Activated naive CD8-positive, alpha-beta T cell (primary cell): ENCODE measurements around the gene NPIPB4.
"Not testable (repeated sequence)": the region's sequence is repeated elsewhere in the genome, so short reads cannot be mapped to it uniquely, and the experiment has no call there.

Experiments
- H3K27ac Mint-ChIP-seq: one replicate; pipeline ENCODE4 v1.8.0; 2021; ENCODE audit warnings: mixed read lengths
- H3K27me3 Mint-ChIP-seq: one replicate; pipeline ENCODE4 v1.8.0; 2021; ENCODE audit warnings: mixed read lengths
- H3K36me3 Mint-ChIP-seq: one replicate; pipeline ENCODE4 v1.8.0; 2021; ENCODE audit warnings: mixed read lengths
- H3K4me1 Mint-ChIP-seq: one replicate; pipeline ENCODE4 v1.8.0; 2021; ENCODE audit warnings: low read depth, mixed read lengths
- H3K4me3 Mint-ChIP-seq: one replicate; pipeline ENCODE4 v1.8.0; 2021; ENCODE audit warnings: mild to moderate bottlenecking, mixed read lengths
- H3K9me3 Mint-ChIP-seq: one replicate; pipeline ENCODE4 v1.8.0; 2021; ENCODE audit warnings: low read depth, mixed read lengths

NPIPB4 gene

DNA sequence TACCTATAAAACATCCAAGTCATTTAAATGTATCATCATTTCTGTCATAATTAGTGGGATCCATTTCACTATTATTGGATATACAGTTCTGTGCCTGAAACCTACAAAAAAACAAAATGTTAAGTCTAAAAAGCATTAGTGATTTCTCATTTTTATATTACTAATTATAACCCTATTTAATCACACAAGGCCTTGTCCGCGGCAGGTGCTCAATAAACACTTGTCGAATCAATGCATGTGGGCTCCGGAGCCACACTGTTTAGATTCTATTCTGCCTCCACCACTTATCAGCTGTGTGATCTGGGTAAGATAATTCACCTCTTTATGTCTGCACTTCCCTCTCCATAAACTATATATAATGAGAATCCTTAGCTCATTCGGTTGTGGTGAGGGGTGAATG is at the start of gene NPIPB4:
Gene NPIPB4, minus strand, starts transcription at position 101 of the 400 bp plus-strand sequence. CDS start 378 bp downstream, outside the sequence.
- H3K27me3 Mint-ChIP-seq, H3K9me3 Mint-ChIP-seq, H3K4me3 Mint-ChIP-seq: not testable (repeated sequence)

DNA sequence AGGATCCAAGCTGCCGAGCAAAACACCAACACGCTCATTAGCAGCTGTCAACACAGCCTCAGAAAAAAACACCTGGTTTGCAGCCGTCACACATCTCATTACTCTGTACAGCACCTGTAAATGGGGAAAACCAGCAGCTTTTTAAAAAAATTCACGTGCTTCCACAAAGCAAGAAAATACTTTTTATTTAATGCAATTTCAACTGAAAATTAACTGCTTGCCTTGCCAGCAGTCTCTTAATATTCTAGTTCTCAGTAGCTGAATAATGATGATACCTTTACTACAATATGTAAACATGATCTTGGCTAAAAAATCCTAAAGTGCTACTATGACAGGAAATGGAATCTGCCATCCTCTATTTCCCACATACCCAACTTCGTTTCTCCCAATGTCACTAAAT is 41.4 kb upstream of the NPIPB4 start:
- H3K36me3 Mint-ChIP-seq, H3K9me3 Mint-ChIP-seq, H3K27ac Mint-ChIP-seq, H3K4me3 Mint-ChIP-seq, H3K4me1 Mint-ChIP-seq, H3K27me3 Mint-ChIP-seq: not testable (repeated sequence)

More for the DNA sequence above, at the start of gene NPIPB4:
- H3K36me3 Mint-ChIP-seq, H3K4me1 Mint-ChIP-seq, H3K27ac Mint-ChIP-seq: not testable (repeated sequence)

DNA sequence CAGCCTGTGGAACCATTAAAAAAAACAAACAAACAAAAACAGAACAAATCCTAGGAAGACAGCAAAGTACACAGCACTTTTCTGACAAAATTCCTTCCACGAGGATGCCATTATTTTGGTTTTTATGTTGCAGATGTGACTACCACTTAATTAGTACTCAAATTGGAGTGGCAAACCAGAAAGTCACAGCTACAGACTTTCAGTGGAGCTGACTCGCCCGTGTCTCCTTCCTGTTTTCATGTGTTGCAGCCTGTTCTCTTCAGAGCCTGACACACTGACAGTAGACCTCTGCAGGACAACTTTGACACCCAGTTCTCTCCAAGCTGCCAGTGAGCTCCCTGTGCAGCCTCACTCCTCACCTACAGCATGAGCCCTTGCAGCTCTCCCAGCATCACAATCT is 24.4 kb upstream of the NPIPB4 start:
- H3K4me1 Mint-ChIP-seq, H3K4me3 Mint-ChIP-seq, H3K27ac Mint-ChIP-seq, H3K36me3 Mint-ChIP-seq, H3K27me3 Mint-ChIP-seq, H3K9me3 Mint-ChIP-seq: not testable (repeated sequence)

DNA sequence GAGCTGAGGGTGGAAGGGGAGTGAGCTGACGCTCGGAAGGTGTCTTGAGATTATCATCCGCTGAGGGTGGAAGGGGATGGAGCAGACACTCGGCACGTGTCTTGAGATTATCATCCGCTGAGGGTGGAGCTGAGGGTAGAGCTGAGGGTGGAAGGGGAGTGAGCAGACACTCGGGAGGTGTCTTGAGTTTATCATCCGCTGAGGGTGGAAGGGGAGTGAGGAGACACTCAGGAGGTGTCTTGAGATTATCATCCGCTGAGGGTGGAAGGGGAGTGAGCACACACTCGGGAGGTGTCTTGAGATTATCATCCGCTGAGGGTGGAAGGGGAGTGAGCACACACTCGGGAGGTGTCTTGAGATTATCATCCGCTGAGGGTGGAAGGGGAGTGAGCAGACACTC is 20.4 kb downstream of the NPIPB4 start:
- not testable (repeated sequence) for H3K27me3 Mint-ChIP-seq, H3K4me1 Mint-ChIP-seq, H3K36me3 Mint-ChIP-seq, H3K27ac Mint-ChIP-seq, H3K9me3 Mint-ChIP-seq
- peak overlapping the region; percentile 53 for H3K4me3 Mint-ChIP-seq

- H3K9me3 Mint-ChIP-seq, H3K4me1 Mint-ChIP-seq, H3K36me3 Mint-ChIP-seq, H3K27me3 Mint-ChIP-seq, H3K27ac Mint-ChIP-seq, H3K4me3 Mint-ChIP-seq: not testable (repeated sequence)
These were observed 21.2 kb downstream of the NPIPB4 start for GRCh38 chr16:21836334-21836733.

DNA sequence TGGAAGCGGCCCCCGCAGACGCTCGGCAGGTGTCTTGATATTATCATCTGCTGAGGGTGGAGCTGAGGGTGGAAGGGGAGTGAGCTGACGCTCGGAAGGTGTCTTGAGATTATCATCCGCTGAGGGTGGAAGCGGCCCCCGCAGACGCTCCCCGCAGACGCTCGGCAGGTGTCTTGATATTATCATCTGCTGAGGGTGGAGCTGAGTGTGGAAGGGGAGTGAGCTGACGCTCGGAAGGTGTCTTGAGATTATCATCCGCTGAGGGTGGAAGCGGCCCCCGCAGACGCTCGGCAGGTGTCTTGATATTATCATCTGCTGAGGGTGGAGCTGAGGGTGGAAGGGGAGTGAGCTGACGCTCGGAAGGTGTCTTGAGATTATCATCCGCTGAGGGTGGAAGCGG is 21.8 kb downstream of the NPIPB4 start:
- H3K4me1 Mint-ChIP-seq, H3K36me3 Mint-ChIP-seq, H3K4me3 Mint-ChIP-seq, H3K27me3 Mint-ChIP-seq, H3K9me3 Mint-ChIP-seq, H3K27ac Mint-ChIP-seq: not testable (repeated sequence)

GRCh38 chr16:21834211-21834610 is 23.3 kb downstream of the NPIPB4 start:
- not testable (repeated sequence) for H3K4me1 Mint-ChIP-seq, H3K27ac Mint-ChIP-seq, H3K27me3 Mint-ChIP-seq, H3K4me3 Mint-ChIP-seq, H3K9me3 Mint-ChIP-seq, H3K36me3 Mint-ChIP-seq

GRCh38 chr16:21829929-21830328 is 27.6 kb downstream of the NPIPB4 start:
- H3K4me1 Mint-ChIP-seq, H3K4me3 Mint-ChIP-seq, H3K27me3 Mint-ChIP-seq, H3K36me3 Mint-ChIP-seq, H3K27ac Mint-ChIP-seq, H3K9me3 Mint-ChIP-seq: not testable (repeated sequence)

- H3K9me3 Mint-ChIP-seq, H3K36me3 Mint-ChIP-seq, H3K27ac Mint-ChIP-seq, H3K4me1 Mint-ChIP-seq, H3K4me3 Mint-ChIP-seq, H3K27me3 Mint-ChIP-seq: not testable (repeated sequence)
These were observed 31.4 kb downstream of the NPIPB4 start for GRCh38 chr16:21826067-21826706.

DNA sequence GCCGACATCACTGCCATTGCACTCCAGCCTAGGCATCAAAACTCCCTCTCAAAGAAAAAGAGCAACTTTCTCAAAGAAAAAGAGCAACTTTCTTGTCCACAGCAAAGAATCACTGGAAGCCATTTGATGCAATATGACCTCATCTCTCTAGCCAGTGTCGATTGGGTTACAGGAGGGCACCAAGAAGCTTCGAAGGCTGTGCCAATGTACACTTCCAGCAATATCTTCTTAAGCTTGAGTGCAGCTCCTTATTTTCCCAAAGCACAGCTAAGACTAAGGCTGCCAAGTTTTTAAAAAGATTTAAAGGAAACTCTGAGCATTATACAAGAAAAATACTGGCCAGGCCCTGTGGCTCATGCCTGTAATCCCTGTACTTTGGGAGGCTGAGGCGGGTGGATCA is 32.0 kb downstream of the NPIPB4 start:
- not testable (repeated sequence) for H3K4me3 Mint-ChIP-seq, H3K9me3 Mint-ChIP-seq, H3K4me1 Mint-ChIP-seq, H3K27ac Mint-ChIP-seq, H3K36me3 Mint-ChIP-seq, H3K27me3 Mint-ChIP-seq

DNA sequence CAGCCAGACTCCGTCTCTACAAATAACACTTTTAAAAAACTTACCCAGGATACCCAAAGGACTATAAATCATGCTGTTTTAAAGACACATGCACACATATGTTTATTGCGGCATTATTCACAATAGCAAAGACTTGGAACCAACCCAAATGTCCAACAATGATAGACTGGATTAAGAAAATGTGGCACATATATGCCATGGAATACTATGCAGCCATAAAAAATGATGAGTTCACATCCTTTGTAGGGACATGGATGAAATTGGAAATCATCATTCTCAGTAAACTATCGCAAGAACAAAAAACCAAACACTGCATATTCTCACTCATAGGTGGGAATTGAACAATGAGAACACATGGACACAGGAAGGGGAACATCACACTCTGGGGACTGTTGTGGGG is 34.3 kb downstream of the NPIPB4 start:
- H3K4me1 Mint-ChIP-seq: peaks cover 14% of the 10 kb centered on the region
- H3K9me3 Mint-ChIP-seq, H3K4me3 Mint-ChIP-seq, H3K27me3 Mint-ChIP-seq, H3K27ac Mint-ChIP-seq, H3K36me3 Mint-ChIP-seq: not testable (repeated sequence)

GRCh38 chr16:21820908-21821465 is 36.6 kb downstream of the NPIPB4 start:
- not testable (repeated sequence) for H3K36me3 Mint-ChIP-seq, H3K9me3 Mint-ChIP-seq, H3K27me3 Mint-ChIP-seq
- Mint-ChIP-seq H3K4me3 (peak overlapping the region; percentile 96), H3K27ac (peak overlapping the region; percentile 99), H3K4me1 (peaks cover 19% of the 10 kb centered on the region)

DNA sequence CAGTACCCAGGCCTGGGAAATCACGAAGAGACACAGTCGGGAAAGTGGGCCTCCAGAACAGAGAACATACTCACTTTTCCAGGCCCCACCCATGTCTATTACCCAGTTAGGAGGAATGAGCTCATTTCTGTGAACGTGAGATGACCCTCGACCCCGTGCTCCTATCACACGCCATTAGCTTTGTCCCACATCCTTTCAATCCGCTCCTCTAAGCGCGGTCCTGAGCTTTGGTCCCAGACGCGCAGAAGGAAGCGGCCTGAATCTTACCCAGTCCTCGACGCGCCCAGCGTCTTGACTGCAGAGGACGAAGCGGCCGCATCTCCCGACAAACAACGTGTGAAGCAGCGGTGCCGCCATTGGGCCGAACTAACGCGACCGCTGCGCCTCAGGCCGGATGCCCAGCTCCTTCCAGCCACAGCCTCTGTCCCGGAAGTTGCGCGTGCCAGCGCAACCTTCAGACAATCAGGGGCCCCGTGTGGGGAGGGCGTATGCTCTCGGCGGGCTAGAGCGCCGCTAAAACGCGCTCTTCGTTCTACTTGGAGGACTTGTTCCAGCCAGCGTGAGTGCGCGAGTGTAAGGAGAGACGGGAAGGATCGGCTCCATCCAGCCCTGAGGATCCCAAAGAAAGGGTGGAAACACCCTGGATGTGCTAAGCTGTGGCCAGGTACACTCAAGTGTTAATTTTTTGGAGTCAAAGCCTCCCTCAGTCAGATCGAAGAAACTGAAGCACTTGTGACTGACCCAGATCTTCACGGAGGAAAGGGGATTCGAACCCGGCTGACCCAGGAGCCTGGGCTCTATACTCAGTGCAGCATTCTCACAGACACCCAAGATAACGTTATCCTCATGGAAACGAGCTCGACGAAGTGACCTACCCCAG is 37.3 kb downstream of the NPIPB4 start:
- H3K27ac Mint-ChIP-seq: peak overlapping the region; percentile 99
- H3K9me3 Mint-ChIP-seq: not testable (repeated sequence)

DNA sequence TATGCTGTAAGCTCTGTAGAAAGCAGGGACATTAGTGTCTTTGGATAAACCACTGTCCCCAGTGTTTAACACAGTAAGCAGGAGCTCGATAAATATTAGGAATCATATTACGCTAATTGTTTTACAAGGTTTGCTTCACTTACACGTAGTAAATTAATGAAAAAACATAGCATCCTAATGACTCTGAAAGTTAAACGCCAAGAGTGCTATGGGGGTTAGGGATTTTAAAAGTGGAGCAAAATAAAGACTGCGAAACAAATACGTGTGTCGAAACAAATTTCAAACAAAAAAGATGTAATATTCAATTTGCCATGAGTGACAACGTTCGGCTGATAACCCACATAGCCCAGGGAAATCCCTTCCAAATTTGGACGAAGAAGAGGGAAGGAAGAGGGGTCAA is 37.9 kb downstream of the NPIPB4 start:
- H3K4me1 Mint-ChIP-seq: peaks cover 19% of the 10 kb centered on the region
- H3K9me3 Mint-ChIP-seq, H3K36me3 Mint-ChIP-seq, H3K27me3 Mint-ChIP-seq: not testable (repeated sequence)
- peak overlapping the region; percentile 99 for H3K27ac Mint-ChIP-seq
- H3K4me3 Mint-ChIP-seq: peak overlapping the region; percentile 96

More for the DNA sequence above, 37.3 kb downstream of the NPIPB4 start:
- Mint-ChIP-seq H3K4me3 (peak overlapping the region; percentile 96), H3K4me1 (peaks cover 19% of the 10 kb centered on the region)
- H3K36me3 Mint-ChIP-seq, H3K27me3 Mint-ChIP-seq: not testable (repeated sequence)

- H3K27me3 Mint-ChIP-seq, H3K4me3 Mint-ChIP-seq, H3K27ac Mint-ChIP-seq, H3K36me3 Mint-ChIP-seq, H3K9me3 Mint-ChIP-seq: not testable (repeated sequence)
- H3K4me1 Mint-ChIP-seq: peaks cover 22% of the 10 kb centered on the region
These were observed 40.5 kb downstream of the NPIPB4 start for GRCh38 chr16:21817012-21817411.

- not testable (repeated sequence) for H3K36me3 Mint-ChIP-seq, H3K27me3 Mint-ChIP-seq, H3K4me3 Mint-ChIP-seq, H3K9me3 Mint-ChIP-seq
- H3K4me1 Mint-ChIP-seq: peaks cover 21% of the 10 kb centered on the region
- H3K27ac Mint-ChIP-seq: peak overlapping the region; percentile 6
These were observed 41.9 kb downstream of the NPIPB4 start for GRCh38 chr16:21815694-21816093.
